ENCODE data around the gene SEMA6D. TPM values are rescaled to one million over a fixed set of nuclear protein-coding genes. Genes with fewer than 3 reads are reported as not detected.

SEMA6D gene
- polyA plus RNA-seq, 1 donor from 2014 or later = 108 TPM

DNA sequence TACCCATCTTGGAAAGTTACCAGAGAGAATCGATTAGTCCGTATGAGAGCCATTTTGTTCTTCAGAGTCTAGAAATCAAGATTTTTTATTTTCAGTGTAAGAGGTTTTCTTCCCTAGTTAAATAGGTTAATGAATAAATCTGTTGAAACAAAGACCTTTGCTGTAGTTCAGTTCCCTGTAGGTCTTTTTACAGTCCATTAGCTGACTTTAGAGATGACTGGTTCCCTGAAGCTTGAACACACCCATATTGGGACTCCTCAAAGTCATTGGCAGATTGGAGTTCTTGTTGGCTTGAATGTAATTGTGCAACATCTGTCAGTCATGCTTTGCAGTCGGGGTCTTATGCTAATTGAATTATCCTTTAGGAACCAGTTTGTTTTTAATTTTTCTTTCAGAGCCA lies 45.3 kb downstream of the SEMA6D start:
- Histone ChIP-seq H3K27ac (ENCODE audit: low read length) (no peak overlapping the region), H3K4me3 (ENCODE audit: low read length) (no peak overlapping the region), H4K20me1 (ENCODE audit: insufficient read depth) (no peaks in the 10 kb centered on the region), H3K27me3 (ENCODE audit: insufficient read depth, low read depth, low read length) (no peaks in the 10 kb centered on the region), H3K9me3 (ENCODE audit: low read length) (no peaks in the 10 kb centered on the region), H3K36me3 (ENCODE audit: insufficient read depth, low read length) (peaks cover 43% of the 10 kb centered on the region), H2AFZ (ENCODE audit: low read depth, low read length) (no peak overlapping the region), H3K4me2 (ENCODE audit: low read length) (no peak overlapping the region), H3K79me2 (replicated peaks; ENCODE audit: insufficient read depth, low read length) (peaks cover 3% of the 10 kb centered on the region), H3K9ac (ENCODE audit: low read length) (no peak overlapping the region), H3F3A (ENCODE audit: insufficient read depth, low read length, poor library complexity, severe bottlenecking) (no peaks in the 10 kb centered on the region), H3K9me2 (ENCODE audit: insufficient read depth, low read length) (no peaks in the 10 kb centered on the region)
- TF ChIP-seq RAD21 (conservative IDR thresholded peaks at IDR 0.05) = no peak
- TF ChIP-seq, protein P1, sequence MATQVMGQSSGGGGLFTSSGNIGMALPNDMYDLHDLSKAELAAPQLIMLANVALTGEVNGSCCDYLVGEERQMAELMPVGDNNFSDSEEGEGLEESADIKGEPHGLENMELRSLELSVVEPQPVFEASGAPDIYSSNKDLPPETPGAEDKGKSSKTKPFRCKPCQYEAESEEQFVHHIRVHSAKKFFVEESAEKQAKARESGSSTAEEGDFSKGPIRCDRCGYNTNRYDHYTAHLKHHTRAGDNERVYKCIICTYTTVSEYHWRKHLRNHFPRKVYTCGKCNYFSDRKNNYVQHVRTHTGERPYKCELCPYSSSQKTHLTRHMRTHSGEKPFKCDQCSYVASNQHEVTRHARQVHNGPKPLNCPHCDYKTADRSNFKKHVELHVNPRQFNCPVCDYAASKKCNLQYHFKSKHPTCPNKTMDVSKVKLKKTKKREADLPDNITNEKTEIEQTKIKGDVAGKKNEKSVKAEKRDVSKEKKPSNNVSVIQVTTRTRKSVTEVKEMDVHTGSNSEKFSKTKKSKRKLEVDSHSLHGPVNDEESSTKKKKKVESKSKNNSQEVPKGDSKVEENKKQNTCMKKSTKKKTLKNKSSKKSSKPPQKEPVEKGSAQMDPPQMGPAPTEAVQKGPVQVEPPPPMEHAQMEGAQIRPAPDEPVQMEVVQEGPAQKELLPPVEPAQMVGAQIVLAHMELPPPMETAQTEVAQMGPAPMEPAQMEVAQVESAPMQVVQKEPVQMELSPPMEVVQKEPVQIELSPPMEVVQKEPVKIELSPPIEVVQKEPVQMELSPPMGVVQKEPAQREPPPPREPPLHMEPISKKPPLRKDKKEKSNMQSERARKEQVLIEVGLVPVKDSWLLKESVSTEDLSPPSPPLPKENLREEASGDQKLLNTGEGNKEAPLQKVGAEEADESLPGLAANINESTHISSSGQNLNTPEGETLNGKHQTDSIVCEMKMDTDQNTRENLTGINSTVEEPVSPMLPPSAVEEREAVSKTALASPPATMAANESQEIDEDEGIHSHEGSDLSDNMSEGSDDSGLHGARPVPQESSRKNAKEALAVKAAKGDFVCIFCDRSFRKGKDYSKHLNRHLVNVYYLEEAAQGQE (IDR thresholded peaks at IDR 0.05; ENCODE audit: borderline replicate concordance) = no peak

DNA sequence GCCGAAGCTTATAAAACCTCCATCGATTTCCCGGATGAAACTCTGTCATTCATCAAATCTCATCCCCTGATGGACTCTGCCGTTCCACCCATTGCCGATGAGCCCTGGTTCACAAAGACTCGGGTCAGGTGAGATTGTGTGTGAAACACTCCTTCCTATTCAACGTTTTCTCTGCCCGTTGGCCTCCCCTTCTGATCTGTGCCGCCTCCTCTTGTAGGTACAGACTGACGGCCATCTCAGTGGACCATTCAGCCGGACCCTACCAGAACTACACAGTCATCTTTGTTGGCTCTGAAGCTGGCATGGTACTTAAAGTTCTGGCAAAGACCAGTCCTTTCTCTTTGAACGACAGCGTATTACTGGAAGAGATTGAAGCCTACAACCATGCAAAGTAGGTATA lies 47.4 kb downstream of the SEMA6D start:
- TF ChIP-seq TAF1 (IDR thresholded peaks at IDR 0.05; ENCODE audit: low read depth) (no peak), RAD21 (conservative IDR thresholded peaks at IDR 0.05) (no peak), EP300 (conservative IDR thresholded peaks at IDR 0.05; ENCODE audit: poor library complexity, severe bottlenecking) (no peak), SMC3 (conservative IDR thresholded peaks at IDR 0.05; ENCODE audit: poor library complexity) (no peak), EZH2 (IDR thresholded peaks at IDR 0.05; ENCODE audit: borderline replicate concordance, insufficient read depth, low read length, poor library complexity, severe bottlenecking) (no peak), POLR2AphosphoS5 (IDR thresholded peaks at IDR 0.05) (no peak), MXI1 (conservative IDR thresholded peaks at IDR 0.05; ENCODE audit: poor library complexity, severe bottlenecking) (no peak)
- TF ChIP-seq, protein P2, sequence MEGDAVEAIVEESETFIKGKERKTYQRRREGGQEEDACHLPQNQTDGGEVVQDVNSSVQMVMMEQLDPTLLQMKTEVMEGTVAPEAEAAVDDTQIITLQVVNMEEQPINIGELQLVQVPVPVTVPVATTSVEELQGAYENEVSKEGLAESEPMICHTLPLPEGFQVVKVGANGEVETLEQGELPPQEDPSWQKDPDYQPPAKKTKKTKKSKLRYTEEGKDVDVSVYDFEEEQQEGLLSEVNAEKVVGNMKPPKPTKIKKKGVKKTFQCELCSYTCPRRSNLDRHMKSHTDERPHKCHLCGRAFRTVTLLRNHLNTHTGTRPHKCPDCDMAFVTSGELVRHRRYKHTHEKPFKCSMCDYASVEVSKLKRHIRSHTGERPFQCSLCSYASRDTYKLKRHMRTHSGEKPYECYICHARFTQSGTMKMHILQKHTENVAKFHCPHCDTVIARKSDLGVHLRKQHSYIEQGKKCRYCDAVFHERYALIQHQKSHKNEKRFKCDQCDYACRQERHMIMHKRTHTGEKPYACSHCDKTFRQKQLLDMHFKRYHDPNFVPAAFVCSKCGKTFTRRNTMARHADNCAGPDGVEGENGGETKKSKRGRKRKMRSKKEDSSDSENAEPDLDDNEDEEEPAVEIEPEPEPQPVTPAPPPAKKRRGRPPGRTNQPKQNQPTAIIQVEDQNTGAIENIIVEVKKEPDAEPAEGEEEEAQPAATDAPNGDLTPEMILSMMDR (IDR thresholded peaks at IDR 0.05; ENCODE audit: poor library complexity, severe bottlenecking) = no peak
- TF ChIP-seq, protein P1 (IDR thresholded peaks at IDR 0.05; ENCODE audit: borderline replicate concordance) = no peak
- Histone ChIP-seq H3K9me3 (ENCODE audit: low read length) (no peaks in the 10 kb centered on the region), H3F3A (ENCODE audit: insufficient read depth, low read length, poor library complexity, severe bottlenecking) (peaks cover 2% of the 10 kb centered on the region), H3K36me3 (ENCODE audit: insufficient read depth, low read length) (peaks cover 43% of the 10 kb centered on the region), H3K9ac (ENCODE audit: low read length) (no peak overlapping the region), H2AFZ (ENCODE audit: low read depth, low read length) (no peak overlapping the region), H3K4me2 (ENCODE audit: low read length) (no peak overlapping the region), H3K4me3 (ENCODE audit: low read length) (no peak overlapping the region), H3K79me2 (replicated peaks; ENCODE audit: insufficient read depth, low read length) (no peaks in the 10 kb centered on the region), H3K27ac (ENCODE audit: low read length) (no peak overlapping the region), H3K27me3 (ENCODE audit: insufficient read depth, low read depth, low read length) (no peaks in the 10 kb centered on the region), H4K20me1 (ENCODE audit: insufficient read depth) (no peaks in the 10 kb centered on the region), H3K9me2 (ENCODE audit: insufficient read depth, low read length) (no peaks in the 10 kb centered on the region)
